Neural progenitor cell (in vitro differentiated cells): ENCODE data around the gene ITGAD. TPM values are rescaled to one million over a fixed set of nuclear protein-coding genes. Genes with fewer than 3 reads are reported as not detected.

Experiments
- DNase-seq: peaks from one replicate; pipeline ENCODE4 v3.0.0-alpha.2; 2016; ENCODE audit warnings: low spot score
- H2AFZ ChIP-seq: fragments of 200-600 bp; sonication (generic); replicated peaks from 2 replicates; pipeline ENCODE4 v1.6.1; 2016; ENCODE audit warnings: antibody characterized with exemption
- H3F3A ChIP-seq: fragments of 200-600 bp; sonication (generic); 2 replicates; pipeline ENCODE4 v1.6.1; 2016; ENCODE audit warnings: antibody characterized with exemption, low read depth
- H3K27ac ChIP-seq: fragments of 200-600 bp; sonication (generic); 2 replicates; pipeline ENCODE4 v1.5.1; 2016; ENCODE audit warnings: mild to moderate bottlenecking
- H3K27me3 ChIP-seq: fragments of 200-600 bp; sonication (generic); 2 replicates; pipeline ENCODE4 v1.6.1; 2016; ENCODE audit warnings: mild to moderate bottlenecking, moderate library complexity
- H3K36me3 ChIP-seq: fragments of 200-600 bp; sonication (generic); 2 replicates; pipeline ENCODE4 v1.5.1; 2016
- H3K4me1 ChIP-seq: fragments of 200-600 bp; sonication (generic); 2 replicates; pipeline ENCODE4 v1.6.1; 2016; ENCODE audit warnings: mixed run types
- H3K4me2 ChIP-seq: fragments of 200-600 bp; sonication (generic); 2 replicates; pipeline ENCODE4 v1.6.1; 2016
- H3K4me3 ChIP-seq: fragments of 200-600 bp; sonication (generic); 2 replicates; pipeline ENCODE4 v1.5.1; 2016
- H3K79me2 ChIP-seq: fragments of 200-600 bp; sonication (generic); 2 replicates; pipeline ENCODE4 v1.6.1; 2016; ENCODE audit warnings: low read depth
- H3K9ac ChIP-seq: fragments of 200-600 bp; sonication (generic); 2 replicates; pipeline ENCODE4 v1.6.1; 2016
- H3K9me3 ChIP-seq: fragments of 200-600 bp; sonication (generic); 2 replicates; pipeline ENCODE4 v1.5.1; 2016; ENCODE audit warnings: low read depth
- H4K20me1 ChIP-seq: fragments of 200-600 bp; sonication (generic); 2 replicates; pipeline ENCODE4 v1.6.1; 2016; ENCODE audit warnings: low read depth
- H3K27ac Mint-ChIP-seq: 3 replicates; pipeline ENCODE4 v1.8.0; 2021; ENCODE audit warnings: mixed read lengths
- H3K27me3 Mint-ChIP-seq: 2 replicates; pipeline ENCODE4 v1.8.0; 2022; ENCODE audit warnings: low read depth, mild to moderate bottlenecking, inconsistent platforms, moderate library complexity, mixed read lengths; ENCODE audit not compliant: insufficient read depth
- H3K36me3 Mint-ChIP-seq: 3 replicates; pipeline ENCODE4 v1.8.0; 2021; ENCODE audit warnings: mixed read lengths
- H3K4me1 Mint-ChIP-seq: 3 replicates; pipeline ENCODE4 v1.8.0; 2021; ENCODE audit warnings: mixed read lengths
- H3K4me3 Mint-ChIP-seq: 3 replicates; pipeline ENCODE4 v1.8.0; 2021; ENCODE audit warnings: mild to moderate bottlenecking, moderate library complexity, mixed read lengths
- H3K9me3 Mint-ChIP-seq: 3 replicates; pipeline ENCODE4 v1.8.0; 2020; ENCODE audit warnings: mixed read lengths
- EZH2 ChIP-seq: fragments of 200-600 bp; sonication (generic); IDR thresholded peaks from 2 replicates; pipeline ENCODE4 v1.6.1; 2017; ENCODE audit warnings: antibody characterized with exemption, mild to moderate bottlenecking, moderate library complexity
- EZH2phosphoT487 ChIP-seq: fragments of 200-600 bp; sonication (generic); IDR thresholded peaks from 2 replicates; pipeline ENCODE4 v1.6.1; 2017; ENCODE audit warnings: antibody characterized with exemption
- total RNA-seq: library from RNA; depleted of rRNA; stranded (reverse); fragments of >200 nt; gene quantifications from 2 replicates; pipeline ENCODE4 v1.2.3, GENCODE V29; 2015; ENCODE audit warnings: low replicate concordance
- TF ChIP-seq, protein P1 (sequence below): fragments of 200-600 bp; sonication (generic); IDR thresholded peaks from 2 replicates; pipeline ENCODE4 v1.5.1; 2017; ENCODE audit warnings: antibody characterized with exemption, mild to moderate bottlenecking

ITGAD gene
- total RNA-seq, 1 donor from 2014 or later, result not detected

DNA sequence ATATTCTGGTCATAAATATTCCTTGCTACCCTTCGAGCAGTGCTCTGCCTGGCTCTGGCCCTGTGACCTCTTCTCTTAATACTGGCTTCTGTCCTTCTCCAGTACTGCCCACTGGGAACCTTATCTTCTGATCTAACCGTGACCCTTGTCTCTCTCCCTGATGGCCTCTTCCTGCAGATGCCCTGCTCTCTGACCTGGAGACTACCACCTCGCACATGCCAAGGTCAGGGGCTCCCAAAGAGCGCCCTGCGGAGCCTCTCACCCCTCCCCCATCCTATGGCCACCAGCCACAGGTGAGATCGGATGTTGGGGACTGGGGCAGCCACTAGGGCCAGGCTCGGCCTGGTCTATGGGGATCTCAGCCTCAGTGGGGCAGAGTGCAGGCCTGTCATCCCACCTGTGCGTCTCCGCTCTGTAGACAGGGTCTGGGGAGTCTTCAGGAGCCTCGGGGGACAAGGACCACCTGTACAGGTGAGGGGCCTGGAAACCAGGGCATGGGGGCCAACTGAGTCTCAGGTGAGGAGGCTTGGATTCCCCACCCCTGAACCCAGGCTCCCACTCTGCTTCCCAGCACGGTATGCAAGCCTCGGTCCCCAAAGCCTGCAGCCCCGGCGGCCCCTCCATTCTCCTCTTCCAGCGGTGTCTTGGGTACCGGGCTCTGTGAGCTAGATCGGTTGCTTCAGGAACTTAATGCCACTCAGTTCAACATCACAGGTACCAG, 80.3 kb downstream of the ITGAD start:
- Histone ChIP-seq H3K4me2 (no peak overlapping the region), H3K9me3 (no peaks in the 10 kb centered on the region), H2AFZ (no peak overlapping the region), H3F3A (peaks cover 7% of the 10 kb centered on the region), H3K4me3 (no peak overlapping the region), H3K27me3 (peaks cover 84% of the 10 kb centered on the region), H3K4me1 (no peaks in the 10 kb centered on the region), H3K79me2 (no peaks in the 10 kb centered on the region), H3K9ac (no peak overlapping the region), H4K20me1 (peaks cover 19% of the 10 kb centered on the region), H3K36me3 (no peaks in the 10 kb centered on the region), H3K27ac (no peak overlapping the region)
- Mint-ChIP-seq H3K27me3 (peaks cover 38% of the 10 kb centered on the region), H3K27ac (no peak overlapping the region), H3K4me3 (peak overlapping the region; percentile 90), H3K4me1 (peaks cover 19% of the 10 kb centered on the region), H3K36me3 (peaks cover 5% of the 10 kb centered on the region), H3K9me3 (no peaks in the 10 kb centered on the region)
- DNase-seq, result no peak
- TF ChIP-seq EZH2phosphoT487 (no peak), EZH2 (no peak)
- TF ChIP-seq, protein P1, sequence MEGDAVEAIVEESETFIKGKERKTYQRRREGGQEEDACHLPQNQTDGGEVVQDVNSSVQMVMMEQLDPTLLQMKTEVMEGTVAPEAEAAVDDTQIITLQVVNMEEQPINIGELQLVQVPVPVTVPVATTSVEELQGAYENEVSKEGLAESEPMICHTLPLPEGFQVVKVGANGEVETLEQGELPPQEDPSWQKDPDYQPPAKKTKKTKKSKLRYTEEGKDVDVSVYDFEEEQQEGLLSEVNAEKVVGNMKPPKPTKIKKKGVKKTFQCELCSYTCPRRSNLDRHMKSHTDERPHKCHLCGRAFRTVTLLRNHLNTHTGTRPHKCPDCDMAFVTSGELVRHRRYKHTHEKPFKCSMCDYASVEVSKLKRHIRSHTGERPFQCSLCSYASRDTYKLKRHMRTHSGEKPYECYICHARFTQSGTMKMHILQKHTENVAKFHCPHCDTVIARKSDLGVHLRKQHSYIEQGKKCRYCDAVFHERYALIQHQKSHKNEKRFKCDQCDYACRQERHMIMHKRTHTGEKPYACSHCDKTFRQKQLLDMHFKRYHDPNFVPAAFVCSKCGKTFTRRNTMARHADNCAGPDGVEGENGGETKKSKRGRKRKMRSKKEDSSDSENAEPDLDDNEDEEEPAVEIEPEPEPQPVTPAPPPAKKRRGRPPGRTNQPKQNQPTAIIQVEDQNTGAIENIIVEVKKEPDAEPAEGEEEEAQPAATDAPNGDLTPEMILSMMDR, result no peak

DNA sequence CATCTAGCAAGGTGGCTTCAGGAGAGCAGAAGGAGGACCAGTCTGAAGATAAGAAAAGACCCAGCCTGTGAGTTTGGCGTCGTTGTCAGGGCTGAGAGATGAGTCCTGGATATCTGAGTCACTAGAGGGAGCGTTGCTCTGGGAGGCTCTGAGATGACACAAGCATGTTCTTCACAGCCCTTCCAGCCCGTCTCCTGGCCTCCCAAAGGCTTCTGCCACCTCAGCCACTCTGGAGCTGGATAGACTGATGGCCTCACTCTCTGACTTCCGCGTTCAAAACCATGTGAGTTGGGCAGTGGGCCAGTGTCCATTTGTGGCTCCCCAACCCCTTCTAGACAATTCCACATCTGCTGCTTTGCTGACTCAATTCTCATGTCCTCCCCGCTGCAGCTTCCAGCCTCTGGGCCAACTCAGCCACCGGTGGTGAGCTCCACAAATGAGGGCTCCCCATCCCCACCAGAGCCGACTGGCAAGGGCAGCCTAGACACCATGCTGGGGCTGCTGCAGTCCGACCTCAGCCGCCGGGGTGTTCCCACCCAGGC, 81.1 kb downstream of the ITGAD start:
- H3K9ac ChIP-seq, result no peak overlapping the region
- no peak overlapping the region for H3K4me3 Mint-ChIP-seq
- no peaks in the 10 kb centered on the region for H3K9me3 ChIP-seq
- H3K4me3 ChIP-seq, result no peak overlapping the region
- no peak for TF ChIP-seq EZH2
- no peak for TF ChIP-seq EZH2phosphoT487
- TF ChIP-seq, protein P1, result no peak
- H2AFZ ChIP-seq, result no peak overlapping the region
- peaks cover 7% of the 10 kb centered on the region for H3F3A ChIP-seq
- H3K9me3 Mint-ChIP-seq, result no peaks in the 10 kb centered on the region
- DNase-seq, result no peak
- H4K20me1 ChIP-seq, result peaks cover 19% of the 10 kb centered on the region
- H3K4me2 ChIP-seq, result no peak overlapping the region
- no peaks in the 10 kb centered on the region for H3K36me3 ChIP-seq
- H3K27me3 Mint-ChIP-seq, result peaks cover 42% of the 10 kb centered on the region
- no peaks in the 10 kb centered on the region for H3K4me1 ChIP-seq
- H3K4me1 Mint-ChIP-seq, result peaks cover 19% of the 10 kb centered on the region
- no peaks in the 10 kb centered on the region for H3K79me2 ChIP-seq
- no peak overlapping the region for H3K27ac Mint-ChIP-seq
- H3K27me3 ChIP-seq, result peaks cover 92% of the 10 kb centered on the region
- H3K36me3 Mint-ChIP-seq, result peaks cover 5% of the 10 kb centered on the region
- no peak overlapping the region for H3K27ac ChIP-seq

DNA sequence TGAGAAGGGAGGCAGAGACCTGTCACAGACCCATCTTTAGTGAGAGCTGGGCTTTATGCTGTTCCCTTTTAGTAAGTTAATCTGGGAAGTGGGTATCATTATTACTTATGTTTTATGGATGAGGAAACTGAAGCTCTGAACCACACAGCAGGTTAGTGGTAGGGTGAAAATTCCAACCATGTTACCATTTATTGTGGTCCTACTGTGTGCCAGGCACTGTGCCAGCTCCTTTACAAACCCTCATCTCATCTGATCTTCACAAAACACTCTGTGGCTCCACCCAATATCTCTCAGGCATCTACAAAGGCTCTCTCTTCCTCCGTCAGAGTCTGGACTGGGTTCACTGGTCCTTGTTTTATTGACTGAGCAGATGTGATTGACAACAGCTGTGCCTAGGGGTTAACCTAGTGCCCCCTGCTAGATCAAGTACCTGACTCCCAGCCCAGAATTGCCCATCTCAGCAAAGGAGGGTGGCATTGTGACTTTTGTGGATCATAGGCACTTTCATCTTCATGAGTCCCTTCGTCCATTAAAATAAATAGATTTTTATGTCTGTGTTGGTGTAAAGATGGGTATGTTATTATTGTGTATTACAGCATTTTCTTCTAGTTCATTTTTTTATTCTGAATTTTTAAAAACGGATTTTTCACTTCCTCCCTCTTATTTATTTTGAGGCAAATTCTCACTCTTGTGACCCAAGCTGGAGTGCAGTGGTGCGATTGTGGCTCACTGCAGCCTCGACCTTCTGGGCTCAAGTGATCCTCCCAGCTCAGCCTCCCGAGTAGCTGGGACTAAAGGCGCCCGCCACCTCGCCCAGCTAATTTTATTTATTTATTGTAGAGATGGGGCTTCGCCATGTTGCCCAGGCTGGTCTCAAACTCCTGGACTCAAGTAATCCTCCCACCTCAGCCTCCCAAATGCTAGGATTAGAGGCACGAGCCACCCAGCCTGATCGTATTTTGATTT, 81.9 kb downstream of the ITGAD start:
- Histone ChIP-seq H3K4me1 (no peaks in the 10 kb centered on the region), H3K4me2 (no peak overlapping the region), H4K20me1 (peaks cover 19% of the 10 kb centered on the region), H3K9me3 (no peaks in the 10 kb centered on the region), H3K27ac (no peak overlapping the region), H2AFZ (no peak overlapping the region), H3K36me3 (no peaks in the 10 kb centered on the region), H3F3A (peaks cover 7% of the 10 kb centered on the region), H3K9ac (no peak overlapping the region), H3K4me3 (no peak overlapping the region), H3K27me3 (peaks cover 100% of the 10 kb centered on the region), H3K79me2 (no peaks in the 10 kb centered on the region)
- TF ChIP-seq, protein P1, result no peak
- TF ChIP-seq EZH2phosphoT487 (no peak), EZH2 (no peak)
- no peak overlapping the region for H3K27ac Mint-ChIP-seq
- DNase-seq, result no peak
- no peak overlapping the region for H3K4me3 Mint-ChIP-seq
- H3K36me3 Mint-ChIP-seq, result peaks cover 5% of the 10 kb centered on the region
- H3K9me3 Mint-ChIP-seq, result no peaks in the 10 kb centered on the region
- peaks cover 46% of the 10 kb centered on the region for H3K27me3 Mint-ChIP-seq
- peaks cover 19% of the 10 kb centered on the region for H3K4me1 Mint-ChIP-seq
